OCI-LY1 (cell line): ENCODE measurements around the gene HEG1.

Experiments used
- H2AFZ ChIP-seq: fragments of 200-600 bp; sonication (generic), shearing (Covaris generic); 2 replicates; pipeline ENCODE4 v1.6.0; 2014; ENCODE audit warnings: antibody characterized with exemption, mild to moderate bottlenecking, low read length
- H3F3A ChIP-seq: fragments of 200-600 bp; sonication (generic), shearing (Covaris generic); 2 replicates; pipeline ENCODE4 v1.6.0; 2014; ENCODE audit warnings: mild to moderate bottlenecking, antibody characterized with exemption, low read length, moderate library complexity; ENCODE audit not compliant: insufficient read depth
- H3K27ac ChIP-seq: fragments of 200-600 bp; sonication (generic); 2 replicates; pipeline ENCODE4 v1.5.1; 2014; ENCODE audit warnings: low read length, mixed run types, mild to moderate bottlenecking, low read depth; ENCODE audit not compliant: poor library complexity, severe bottlenecking
- H3K27me3 ChIP-seq: fragments of 200-600 bp; sonication (generic); 2 replicates; pipeline ENCODE4 v1.6.0; 2014; ENCODE audit warnings: antibody characterized with exemption, mild to moderate bottlenecking, low read length, moderate library complexity; ENCODE audit not compliant: insufficient read depth
- H3K36me3 ChIP-seq: fragments of 200-600 bp; sonication (generic); 2 replicates; pipeline ENCODE4 v1.6.1; 2014; ENCODE audit warnings: mild to moderate bottlenecking, antibody characterized with exemption, low read length, moderate library complexity, mixed read lengths; ENCODE audit not compliant: insufficient read depth
- H3K4me1 ChIP-seq: fragments of 200-600 bp; sonication (generic); 2 replicates; pipeline ENCODE4 v1.5.1; 2014; ENCODE audit warnings: mild to moderate bottlenecking, low read length, moderate library complexity; ENCODE audit not compliant: insufficient read depth, severe bottlenecking
- H3K4me2 ChIP-seq: fragments of 200-600 bp; sonication (generic), shearing (Covaris generic); 2 replicates; pipeline ENCODE4 v1.6.1; 2014; ENCODE audit warnings: low read length
- H3K4me3 ChIP-seq: fragments of 200-600 bp; sonication (generic); 2 replicates; pipeline ENCODE4 v1.5.1; 2014; ENCODE audit warnings: low read length, low read depth, mild to moderate bottlenecking, mixed read lengths; ENCODE audit not compliant: poor library complexity, severe bottlenecking
- H3K79me2 ChIP-seq: fragments of 200-600 bp; shearing (Covaris generic); 2 replicates; pipeline ENCODE4 v1.6.1; 2016; ENCODE audit warnings: mixed run types, low read length, mixed read lengths; ENCODE audit not compliant: insufficient read depth
- H3K9ac ChIP-seq: fragments of 200-600 bp; sonication (generic), shearing (Covaris generic); 2 replicates; pipeline ENCODE4 v1.6.1; 2014; ENCODE audit warnings: mild to moderate bottlenecking, low read length, mixed read lengths
- H3K9me2 ChIP-seq: fragments of 200-600 bp; sonication (generic), shearing (Covaris generic); 2 replicates; pipeline ENCODE4 v1.6.1; 2014; ENCODE audit warnings: low read depth, mild to moderate bottlenecking, low read length, mixed read lengths
- H3K9me3 ChIP-seq: fragments of 200-600 bp; shearing (Covaris generic); 2 replicates; pipeline ENCODE4 v1.6.1; 2014; ENCODE audit warnings: low read length, mixed read lengths
- H4K20me1 ChIP-seq: fragments of 200-600 bp; sonication (generic), shearing (Covaris generic); 2 replicates; pipeline ENCODE4 v1.6.0; 2016; ENCODE audit warnings: mild to moderate bottlenecking, low read length; ENCODE audit not compliant: insufficient read depth
- EZH2 ChIP-seq: fragments of 200-600 bp; sonication (generic), shearing (Covaris generic); IDR thresholded peaks from 2 replicates; pipeline ENCODE4 v1.8.0; 2017; ENCODE audit warnings: borderline replicate concordance, mixed run types, mild to moderate bottlenecking, antibody characterized with exemption, low read length, moderate library complexity, mixed read lengths
- TF ChIP-seq, protein P1 (sequence below): fragments of 200-600 bp; sonication (generic), shearing (Covaris generic); IDR thresholded peaks from 2 replicates; pipeline ENCODE4 v1.5.1; 2017; ENCODE audit warnings: mild to moderate bottlenecking, antibody characterized with exemption, low read length, moderate library complexity, mixed read lengths

The HEG1 gene

DNA sequence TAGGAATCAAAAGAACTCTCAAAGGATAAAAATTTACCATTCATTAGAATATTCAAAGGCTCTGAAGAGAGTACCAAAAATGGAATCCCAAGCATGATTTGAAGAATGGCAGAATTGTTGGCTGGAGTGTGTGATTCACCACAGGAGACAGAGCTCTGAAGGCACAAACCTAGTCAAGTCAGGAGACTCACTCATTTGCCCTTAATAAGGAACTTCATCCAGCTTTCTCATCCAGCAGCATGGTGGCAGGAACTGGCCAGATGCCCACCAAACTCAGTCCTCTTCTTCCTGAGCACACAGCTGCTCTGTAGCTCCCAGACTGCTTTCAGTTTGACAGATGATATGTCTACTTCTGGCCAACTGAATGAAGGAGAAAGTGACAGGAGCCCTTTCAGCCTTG lies 16.5 kb upstream of the HEG1 start:
- Histone ChIP-seq H3K9me3 (no peaks in the 10 kb centered on the region), H3F3A (no peaks in the 10 kb centered on the region), H3K9me2 (no peaks in the 10 kb centered on the region), H3K9ac (no peak overlapping the region), H3K4me1 (no peaks in the 10 kb centered on the region), H2AFZ (no peak overlapping the region), H3K27me3 (no peaks in the 10 kb centered on the region), H3K36me3 (no peaks in the 10 kb centered on the region), H4K20me1 (no peaks in the 10 kb centered on the region), H3K79me2 (no peaks in the 10 kb centered on the region), H3K4me3 (no peak overlapping the region), H3K27ac (no peak overlapping the region), H3K4me2 (no peak overlapping the region)
- TF ChIP-seq, protein P1, sequence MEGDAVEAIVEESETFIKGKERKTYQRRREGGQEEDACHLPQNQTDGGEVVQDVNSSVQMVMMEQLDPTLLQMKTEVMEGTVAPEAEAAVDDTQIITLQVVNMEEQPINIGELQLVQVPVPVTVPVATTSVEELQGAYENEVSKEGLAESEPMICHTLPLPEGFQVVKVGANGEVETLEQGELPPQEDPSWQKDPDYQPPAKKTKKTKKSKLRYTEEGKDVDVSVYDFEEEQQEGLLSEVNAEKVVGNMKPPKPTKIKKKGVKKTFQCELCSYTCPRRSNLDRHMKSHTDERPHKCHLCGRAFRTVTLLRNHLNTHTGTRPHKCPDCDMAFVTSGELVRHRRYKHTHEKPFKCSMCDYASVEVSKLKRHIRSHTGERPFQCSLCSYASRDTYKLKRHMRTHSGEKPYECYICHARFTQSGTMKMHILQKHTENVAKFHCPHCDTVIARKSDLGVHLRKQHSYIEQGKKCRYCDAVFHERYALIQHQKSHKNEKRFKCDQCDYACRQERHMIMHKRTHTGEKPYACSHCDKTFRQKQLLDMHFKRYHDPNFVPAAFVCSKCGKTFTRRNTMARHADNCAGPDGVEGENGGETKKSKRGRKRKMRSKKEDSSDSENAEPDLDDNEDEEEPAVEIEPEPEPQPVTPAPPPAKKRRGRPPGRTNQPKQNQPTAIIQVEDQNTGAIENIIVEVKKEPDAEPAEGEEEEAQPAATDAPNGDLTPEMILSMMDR, result no peak
- no peak for TF ChIP-seq EZH2

DNA sequence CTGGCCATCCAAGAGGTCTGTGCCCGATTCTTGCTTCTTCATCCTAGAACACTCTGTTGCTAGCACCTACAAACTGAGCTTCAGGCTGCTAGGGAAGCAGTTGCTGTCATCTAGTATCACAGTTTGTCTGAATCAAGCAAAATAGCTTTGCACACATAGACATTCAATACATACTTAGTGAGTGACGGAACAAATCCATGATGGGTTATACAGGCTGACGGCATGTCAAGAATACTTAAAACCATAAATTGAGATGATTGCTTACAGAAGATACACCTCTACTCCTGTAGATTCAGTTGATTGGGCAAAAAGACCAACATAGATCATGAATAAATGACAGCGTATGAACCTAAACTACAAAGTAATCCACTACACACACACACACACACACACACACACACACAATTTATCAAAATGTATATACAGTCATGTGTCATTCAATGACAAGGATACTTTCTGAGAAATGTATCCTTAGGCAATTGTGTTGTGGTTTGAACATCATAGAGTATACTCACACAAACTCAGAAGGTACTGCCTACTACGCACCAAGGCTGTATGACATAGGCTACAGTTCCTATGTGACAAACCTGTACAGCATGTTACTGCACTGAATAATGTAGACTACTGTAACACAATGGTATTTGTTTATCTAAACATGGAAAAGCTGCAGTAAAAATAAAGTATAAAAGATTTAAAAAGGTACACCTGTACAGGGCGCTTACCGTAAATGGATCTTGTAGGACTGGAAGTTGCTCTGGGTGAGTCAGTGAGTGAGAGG lies 14.4 kb upstream of the HEG1 start:
- Histone ChIP-seq H3K9me3 (no peaks in the 10 kb centered on the region), H3K27me3 (no peaks in the 10 kb centered on the region), H3K36me3 (no peaks in the 10 kb centered on the region), H3K79me2 (no peaks in the 10 kb centered on the region), H4K20me1 (no peaks in the 10 kb centered on the region), H3K4me1 (no peaks in the 10 kb centered on the region), H3F3A (no peaks in the 10 kb centered on the region), H3K9me2 (no peaks in the 10 kb centered on the region), H3K4me2 (no peak overlapping the region), H3K27ac (no peak overlapping the region), H2AFZ (no peak overlapping the region), H3K9ac (no peak overlapping the region), H3K4me3 (no peak overlapping the region)
- TF ChIP-seq, protein P1, result no peak
- TF ChIP-seq EZH2, result no peak

DNA sequence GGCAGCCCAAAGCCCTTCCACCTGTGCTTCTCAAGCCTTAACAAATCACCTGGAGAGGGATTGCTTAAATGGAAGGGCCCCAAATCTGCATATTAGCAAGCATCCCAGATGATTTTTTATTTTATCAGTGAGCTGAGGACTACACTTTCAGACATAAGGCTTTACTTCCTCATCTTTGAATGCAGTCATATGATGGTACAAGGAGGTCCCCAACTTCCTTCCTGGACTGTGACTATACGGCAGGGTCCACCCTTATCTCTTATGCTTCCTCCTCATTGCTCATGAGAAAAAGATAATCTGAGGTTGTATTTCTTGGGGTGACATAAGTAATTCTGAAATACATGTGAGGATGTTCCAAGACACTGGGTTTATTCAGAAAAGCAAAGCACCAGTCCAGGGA lies 13.7 kb upstream of the HEG1 start:
- no peaks in the 10 kb centered on the region for H3K9me2 ChIP-seq
- no peak overlapping the region for H3K9ac ChIP-seq
- H3K79me2 ChIP-seq, result no peaks in the 10 kb centered on the region
- H3K36me3 ChIP-seq, result no peaks in the 10 kb centered on the region
- H3K4me1 ChIP-seq, result no peaks in the 10 kb centered on the region
- H3K4me2 ChIP-seq, result no peak overlapping the region
- TF ChIP-seq EZH2, result no peak
- TF ChIP-seq, protein P1, result no peak
- H3K27me3 ChIP-seq, result no peaks in the 10 kb centered on the region
- no peaks in the 10 kb centered on the region for H3F3A ChIP-seq
- H2AFZ ChIP-seq, result no peak overlapping the region
- no peaks in the 10 kb centered on the region for H4K20me1 ChIP-seq
- no peaks in the 10 kb centered on the region for H3K9me3 ChIP-seq
- no peak overlapping the region for H3K4me3 ChIP-seq
- no peak overlapping the region for H3K27ac ChIP-seq
